Esophagus squamous epithelium (tissue), 5 donors: Measurements from ENCODE around the gene CCDC170. TPM values are rescaled to one million over a fixed set of nuclear protein-coding genes. Genes with fewer than 3 reads are reported as not detected.
"Not testable (repeated sequence)": the region's sequence is repeated elsewhere in the genome, so short reads cannot be mapped to it uniquely, and the experiment has no call there.

Source experiments
- DNase-seq: peaks from one replicate; lab custom pipeline; 2025; lab: John Stamatoyannopoulos, UW
- H3K27ac ChIP-seq, 4 donors: fragments of 200-600 bp; sonication (generic); one replicate each; pipeline ENCODE4 v1.5.1; 2016 to 2019; ENCODE audit warnings: mild to moderate bottlenecking in 1 of 4
- H3K27me3 ChIP-seq, 4 donors: fragments of 200-600 bp; sonication (generic); 1 replicate in 3 of 4; 2 replicates in 1 of 4; pipeline versions ENCODE4 v1.5.1 to v1.6.0; 2017 to 2021; ENCODE audit warnings: antibody characterized with exemption in 1 of 4
- H3K36me3 ChIP-seq, 3 donors: fragments of 200-600 bp; sonication (generic); one replicate each; pipeline ENCODE4 v1.5.1; 2016 to 2019
- H3K4me1 ChIP-seq, 3 donors: fragments of 200-600 bp; sonication (generic); one replicate each; pipeline ENCODE4 v1.5.1; 2017 to 2019
- H3K4me3 ChIP-seq, 4 donors: fragments of 200-600 bp; sonication (generic); 1 replicate in 3 of 4; 2 replicates in 1 of 4; pipeline ENCODE4 v1.5.1; 2016 to 2019; ENCODE audit warnings: mild to moderate bottlenecking in 2 of 4, moderate library complexity in 1 of 4
- H3K9me3 ChIP-seq, 3 donors: fragments of 200-600 bp; sonication (generic); one replicate each; pipeline ENCODE4 v1.5.1; 2016 to 2019
- POLR2A ChIP-seq, 4 donors: fragments of 450-650 bp; IDR thresholded peaks; one replicate each; pipeline ENCODE4 v1.6.1; 2017; ENCODE audit warnings: antibody characterized with exemption in 4 of 4, mild to moderate bottlenecking in 4 of 4, moderate library complexity in 3 of 4
- WGBS, 2 donors: methylation state at CpG; one replicate each; pipeline ENCODE4 v1.1.5; 2018; 5-methylcytosine and 5-hydroxymethylcytosine counted together
- intact Hi-C: fragments of 100-400 bp; cut with DNase I; formaldehyde crosslinking; loops from one replicate; pipeline ENCODE4 v1.15.0; 2022
- total RNA-seq, 4 donors: library from RNA; depleted of rRNA; stranded (reverse); fragments of >200 nt; gene quantifications; one replicate each; pipeline ENCODE4 v1.1.0, GENCODE V29; 2016
- TF ChIP-seq, protein P1 (sequence below), 6 experiments: fragments of 450-650 bp in 4 of 6; fragments of 200-600 bp in 2 of 6; sonication (generic) in 2 of 6; IDR thresholded peaks; one replicate each; pipeline ENCODE4 v1.5.1; 2016 to 2019; ENCODE audit warnings: antibody characterized with exemption in 6 of 6, mild to moderate bottlenecking in 4 of 6, moderate library complexity in 4 of 6
- donor health status: DM: yes; HTN: yes; CAD: no.

Gene CCDC170
- total RNA-seq, 4 donors from 2014 or later = 0.70 to 3.3 (median 0.95) TPM; not detected in 1

DNA sequence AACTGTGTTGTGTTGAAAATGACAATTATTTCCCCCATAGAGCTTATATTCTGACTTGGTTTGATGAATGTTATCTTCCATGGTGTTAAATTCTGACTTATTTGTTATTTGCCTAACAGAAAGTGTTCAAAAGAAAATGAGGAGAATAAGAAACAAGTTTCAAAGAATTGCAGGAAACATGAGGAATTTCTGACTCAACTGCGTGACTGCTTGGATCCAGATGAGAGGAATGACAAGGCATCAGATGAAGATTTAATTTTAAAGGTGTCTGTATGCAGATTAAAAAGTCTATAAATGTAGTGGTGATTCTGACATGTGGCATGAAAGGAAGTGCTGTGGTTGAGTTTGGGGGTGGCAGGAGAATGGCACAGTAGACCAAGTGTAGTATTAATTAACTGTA, 50.6 kb downstream of the CCDC170 start:
- no peak overlapping the region for H3K4me3 ChIP-seq
- 27 to 53% methylated on average over 1 of the region's 1 CpG for WGBS, 2 donors
- H3K4me1 ChIP-seq = peaks cover 0 to 5% (median 0%) of the 10 kb centered on the region in 3 donors
- no peaks in the 10 kb centered on the region for H3K36me3 ChIP-seq
- intact Hi-C loops = no loop called here
- no peak for TF ChIP-seq POLR2A (IDR thresholded peaks at IDR 0.05)
- peaks cover 0 to 16% (median 0%) of the 10 kb centered on the region in 4 donors for H3K27me3 ChIP-seq
- H3K27ac ChIP-seq = no peak overlapping the region
- H3K9me3 ChIP-seq = peaks cover 0 to 9% (median 4%) of the 10 kb centered on the region in 3 donors
- no peak for DNase-seq

DNA sequence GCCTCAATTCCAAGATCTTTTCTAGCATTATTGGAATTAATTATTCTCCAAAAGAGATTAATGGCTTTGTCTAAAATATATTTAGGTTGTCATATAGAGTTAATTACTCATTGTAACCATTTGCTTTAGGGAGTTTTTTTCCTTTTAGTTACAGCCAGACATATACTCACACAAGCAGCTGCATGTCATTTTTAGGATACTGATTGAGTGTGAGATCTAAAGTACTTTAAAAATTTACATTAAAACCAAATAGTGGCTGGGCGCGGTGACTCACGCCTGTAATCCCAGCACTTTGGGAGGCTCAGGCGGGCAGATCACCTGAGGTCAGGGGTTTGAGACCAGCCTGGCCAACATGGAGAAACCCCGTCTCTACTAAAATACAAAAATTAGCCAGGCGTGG, 51.1 kb downstream of the CCDC170 start:
- H3K27ac ChIP-seq, DNase-seq, H3K4me3 ChIP-seq, H3K36me3 ChIP-seq, H3K9me3 ChIP-seq, H3K4me1 ChIP-seq, intact Hi-C loops: not testable (repeated sequence)
- peaks cover 0 to 16% (median 0%) of the 10 kb centered on the region in 4 donors for H3K27me3 ChIP-seq
- WGBS, 2 donors = 25 to 65% methylated on average over 6 of the region's 6 CpGs

DNA sequence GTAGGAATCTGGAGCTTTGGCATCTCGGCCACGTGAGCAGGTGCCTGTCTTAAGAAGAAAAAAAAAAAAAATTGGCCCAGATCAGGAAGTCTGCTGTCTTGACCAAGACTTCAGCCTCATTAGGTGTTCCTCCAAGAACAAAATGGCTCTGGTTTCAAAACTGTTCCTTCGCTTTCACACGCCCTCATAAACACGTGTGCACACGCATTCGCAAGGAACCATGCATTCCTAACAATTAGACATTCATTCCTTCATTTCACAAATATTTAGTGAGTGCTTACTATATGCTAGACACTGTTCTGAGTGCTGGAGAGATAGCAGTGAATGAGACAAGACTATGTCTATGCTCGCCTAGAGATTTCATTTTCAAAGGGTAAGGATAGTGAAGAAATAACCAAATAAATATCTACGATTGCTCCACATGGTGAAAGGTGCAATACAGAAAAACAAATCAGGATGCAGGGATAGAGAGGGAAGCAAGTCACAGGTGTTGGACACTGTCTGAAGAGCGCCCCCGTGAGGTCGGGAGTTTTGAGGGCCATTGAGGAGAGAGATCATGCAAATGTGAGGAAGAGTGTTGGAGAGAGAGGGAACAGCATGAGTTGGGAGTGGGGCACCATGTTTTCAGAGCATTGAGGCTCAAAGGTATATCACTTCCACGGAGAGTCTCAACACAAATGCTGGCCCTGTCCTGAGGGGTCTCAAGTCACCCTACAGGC, 53.3 kb downstream of the CCDC170 start:
- Histone ChIP-seq H3K27ac (no peak overlapping the region), H3K4me3 (no peak overlapping the region), H3K27me3 (peaks cover 0 to 16% (median 0%) of the 10 kb centered on the region in 4 donors), H3K9me3 (peaks cover 0 to 6% (median 0%) of the 10 kb centered on the region in 3 donors), H3K36me3 (no peaks in the 10 kb centered on the region), H3K4me1 (peaks cover 0 to 5% (median 0%) of the 10 kb centered on the region in 3 donors)
- intact Hi-C loops = no loop called here
- WGBS, 2 donors = 76 to 81% methylated on average over 13 of the region's 13 CpGs
- no peak for DNase-seq
- TF ChIP-seq, protein P1, sequence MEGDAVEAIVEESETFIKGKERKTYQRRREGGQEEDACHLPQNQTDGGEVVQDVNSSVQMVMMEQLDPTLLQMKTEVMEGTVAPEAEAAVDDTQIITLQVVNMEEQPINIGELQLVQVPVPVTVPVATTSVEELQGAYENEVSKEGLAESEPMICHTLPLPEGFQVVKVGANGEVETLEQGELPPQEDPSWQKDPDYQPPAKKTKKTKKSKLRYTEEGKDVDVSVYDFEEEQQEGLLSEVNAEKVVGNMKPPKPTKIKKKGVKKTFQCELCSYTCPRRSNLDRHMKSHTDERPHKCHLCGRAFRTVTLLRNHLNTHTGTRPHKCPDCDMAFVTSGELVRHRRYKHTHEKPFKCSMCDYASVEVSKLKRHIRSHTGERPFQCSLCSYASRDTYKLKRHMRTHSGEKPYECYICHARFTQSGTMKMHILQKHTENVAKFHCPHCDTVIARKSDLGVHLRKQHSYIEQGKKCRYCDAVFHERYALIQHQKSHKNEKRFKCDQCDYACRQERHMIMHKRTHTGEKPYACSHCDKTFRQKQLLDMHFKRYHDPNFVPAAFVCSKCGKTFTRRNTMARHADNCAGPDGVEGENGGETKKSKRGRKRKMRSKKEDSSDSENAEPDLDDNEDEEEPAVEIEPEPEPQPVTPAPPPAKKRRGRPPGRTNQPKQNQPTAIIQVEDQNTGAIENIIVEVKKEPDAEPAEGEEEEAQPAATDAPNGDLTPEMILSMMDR (IDR thresholded peaks at IDR 0.05) = no peak

DNA sequence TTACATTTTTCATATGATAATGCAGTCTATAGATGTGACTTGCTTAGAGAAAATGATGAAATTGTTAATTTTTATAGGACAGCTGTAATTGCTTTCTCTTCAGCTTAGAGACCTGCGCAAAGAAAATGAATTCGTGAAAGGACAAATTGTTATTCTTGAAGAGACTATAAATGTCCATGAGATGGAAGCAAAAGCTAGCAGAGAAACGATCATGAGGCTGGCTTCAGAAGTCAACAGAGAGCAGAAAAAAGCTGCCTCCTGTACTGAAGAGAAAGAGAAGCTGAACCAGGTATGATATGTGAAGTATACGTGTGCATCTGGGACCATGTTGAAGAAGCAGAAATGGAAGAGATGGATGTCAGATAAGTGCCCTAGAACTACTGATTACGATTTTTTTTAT, 54.4 kb downstream of the CCDC170 start:
- Histone ChIP-seq H3K27ac (no peak overlapping the region), H3K4me3 (no peak overlapping the region), H3K4me1 (peaks cover 0 to 5% (median 0%) of the 10 kb centered on the region in 3 donors), H3K36me3 (no peaks in the 10 kb centered on the region), H3K9me3 (peaks cover 0 to 6% (median 0%) of the 10 kb centered on the region in 3 donors), H3K27me3 (peaks cover 0 to 16% (median 0%) of the 10 kb centered on the region in 4 donors)
- intact Hi-C loops = no loop called here
- TF ChIP-seq POLR2A (IDR thresholded peaks at IDR 0.05) = no peak
- TF ChIP-seq, protein P1 (IDR thresholded peaks at IDR 0.05) = no peak
- DNase-seq = no peak
- 75 to 91% methylated on average over 5 of the region's 5 CpGs for WGBS, 2 donors

DNA sequence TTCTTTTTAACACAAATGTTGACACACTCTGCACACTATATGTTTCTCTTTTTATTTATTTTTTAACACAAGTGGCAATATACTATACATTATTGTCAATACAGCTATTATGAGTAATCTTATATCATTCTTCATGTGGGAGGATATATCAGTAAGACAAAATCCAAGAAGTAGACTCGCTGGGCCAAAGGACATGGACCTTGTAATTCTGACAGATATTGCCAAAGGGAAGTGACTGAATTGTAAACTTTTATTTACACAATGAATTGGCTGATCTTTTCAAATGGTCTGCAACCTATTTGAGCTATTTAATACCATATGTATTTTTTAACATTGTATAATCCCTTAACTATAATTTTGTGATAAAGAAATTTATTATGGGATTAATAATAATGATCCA, 56.0 kb downstream of the CCDC170 start:
- peaks cover 0 to 16% (median 0%) of the 10 kb centered on the region in 4 donors for H3K27me3 ChIP-seq

DNA sequence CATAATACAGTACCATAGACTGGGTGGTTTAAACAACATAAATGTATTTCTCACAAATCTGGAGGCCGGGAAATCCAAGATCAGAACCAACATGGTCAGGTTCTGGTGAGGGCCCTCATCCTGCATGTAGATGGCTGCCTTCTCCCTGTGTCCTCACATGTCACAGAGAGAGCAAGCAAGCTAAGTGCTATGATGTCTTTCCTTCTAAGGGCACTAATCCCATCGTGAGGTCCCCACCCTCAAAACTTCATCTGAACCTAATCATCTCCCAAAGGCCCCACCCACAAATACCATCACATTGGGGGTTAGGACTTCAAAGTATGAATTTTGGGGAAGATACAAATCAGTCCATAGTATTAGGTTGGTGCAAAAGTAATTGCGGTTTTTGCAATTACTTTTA, 56.8 kb downstream of the CCDC170 start:
- 83 to 89% methylated on average over 3 of the region's 3 CpGs for WGBS, 2 donors
- Histone ChIP-seq H3K27ac (no peak overlapping the region), H3K4me3 (no peak overlapping the region), H3K9me3 (peaks cover 0 to 6% (median 0%) of the 10 kb centered on the region in 3 donors), H3K27me3 (peaks cover 0 to 16% (median 0%) of the 10 kb centered on the region in 4 donors), H3K36me3 (no peaks in the 10 kb centered on the region), H3K4me1 (no peaks in the 10 kb centered on the region)
- intact Hi-C loops = no loop called here
- TF ChIP-seq, protein P1 (IDR thresholded peaks at IDR 0.05) = no peak
- no peak for TF ChIP-seq POLR2A (IDR thresholded peaks at IDR 0.05)
- no peak for DNase-seq

More for the DNA sequence above, 56.0 kb downstream of the CCDC170 start:
- intact Hi-C loops = no loop called here
- no peak for TF ChIP-seq POLR2A (IDR thresholded peaks at IDR 0.05)
- TF ChIP-seq, protein P1 (IDR thresholded peaks at IDR 0.05) = no peak
- peaks cover 0 to 6% (median 0%) of the 10 kb centered on the region in 3 donors for H3K9me3 ChIP-seq
- 41 to 56% methylated on average over 1 of the region's 1 CpG for WGBS, 2 donors
- H3K36me3 ChIP-seq = no peaks in the 10 kb centered on the region
- no peak overlapping the region for H3K4me3 ChIP-seq
- no peak for DNase-seq
- no peak overlapping the region for H3K27ac ChIP-seq
- peaks cover 0 to 5% (median 0%) of the 10 kb centered on the region in 3 donors for H3K4me1 ChIP-seq
